ENCODE results near the gene GDI1. TPM values are rescaled to one million over a fixed set of nuclear protein-coding genes. Genes with fewer than 3 reads are reported as not detected.

GDI1 gene
- total and polyA plus RNA-seq, 7 donors = 50.9 to 101 (median 75.2) TPM

- peak; percentile 74 for DNase-seq
- Histone ChIP-seq H3K4me3 (peak overlapping the region; percentile 47 to 80 (median 70)), H3K4me1 (peaks cover 0 to 33% (median 22%) of the 10 kb centered on the region in 4 donors), H3K27me3 (no peaks in the 10 kb centered on the region), H3K36me3 (peaks cover 0 to 12% (median 0%) of the 10 kb centered on the region in 4 donors), H3K27ac (peak overlapping the region; percentile 85 to 90 (median 86)), H3K9me3 (no peaks in the 10 kb centered on the region)
- WGBS, 2 donors = 0 to 1% methylated on average over 35 of the region's 35 CpGs
- TF ChIP-seq POLR2A (IDR thresholded peaks at IDR 0.05) (no peak), EP300 (IDR thresholded peaks at IDR 0.05) (no peak), POLR2AphosphoS5 (IDR thresholded peaks at IDR 0.05) (no peak), CTCF (IDR thresholded peaks at IDR 0.05) (no peak)
- intact Hi-C loops (cut with DNase I) = loop anchor here (5.0 kb wide), 3 partner anchors 46 to 89 kb away; partner anchors contain the start of genes GDI1 and RPL10
Observed at GRCh38 chrX:154486052-154486395, 49.1 kb downstream of the GDI1 start.

- intact Hi-C loops (cut with DNase I) = loop anchor here (5.0 kb wide), 3 partner anchors 46 to 89 kb away; partner anchors contain the start of genes GDI1 and RPL10
- H3K36me3 ChIP-seq = peaks cover 0 to 12% (median 0%) of the 10 kb centered on the region in 4 donors
- H3K4me1 ChIP-seq = peaks cover 0 to 33% (median 22%) of the 10 kb centered on the region in 4 donors
- peak within 1 kb of the TSS; percentile 47 to 80 (median 70) for H3K4me3 ChIP-seq
- 1% methylated on average over 95 of the region's 95 CpGs for WGBS, 2 donors
- no peaks in the 10 kb centered on the region for H3K9me3 ChIP-seq
- H3K27ac ChIP-seq = peak within 1 kb of the TSS; percentile 85 to 90 (median 86)
- DNase-seq = peak; percentile 82
- TF ChIP-seq POLR2A (IDR thresholded peaks at IDR 0.05) = no peak
- TF ChIP-seq EP300 (IDR thresholded peaks at IDR 0.05) = no peak
- peak in 1 of 4 donors; percentile 40 for TF ChIP-seq POLR2AphosphoS5 (IDR thresholded peaks at IDR 0.05)
- H3K27me3 ChIP-seq = no peaks in the 10 kb centered on the region
Observed at GRCh38 chrX:154486396-154487207, 49.6 kb downstream of the GDI1 start, which contains the start of gene UBL4A. UBL4A (minus strand) TSS chrX:154486615; CDS start chrX:154486584, 31 bp downstream.

- Histone ChIP-seq H3K27ac (peak overlapping the region; percentile 85 to 90 (median 86)), H3K4me1 (peaks cover 0 to 33% (median 22%) of the 10 kb centered on the region in 4 donors), H3K27me3 (no peaks in the 10 kb centered on the region), H3K9me3 (no peaks in the 10 kb centered on the region), H3K4me3 (no peak overlapping the region), H3K36me3 (peaks cover 0 to 12% (median 0%) of the 10 kb centered on the region in 4 donors)
- TF ChIP-seq POLR2A (IDR thresholded peaks at IDR 0.05) (no peak), EP300 (IDR thresholded peaks at IDR 0.05) (no peak), POLR2AphosphoS5 (IDR thresholded peaks at IDR 0.05) (no peak), CTCF (IDR thresholded peaks at IDR 0.05) (no peak)
- intact Hi-C loops (cut with DNase I) = loop anchor here (5.0 kb wide), 3 partner anchors 45 to 90 kb away; partner anchors contain the start of genes GDI1 and RPL10
- 94 to 95% methylated on average over 28 of the region's 28 CpGs for WGBS, 2 donors
- DNase-seq = peak; percentile 62
Observed at GRCh38 chrX:154487518-154488290, 50.8 kb downstream of the GDI1 start.

GRCh38 chrX:154488336-154489075 is 51.6 kb downstream of the GDI1 start:
- no peak for DNase-seq
- Histone ChIP-seq H3K27ac (peak overlapping the region in 1 of 4 donors; percentile 90), H3K36me3 (peaks cover 0 to 12% (median 0%) of the 10 kb centered on the region in 4 donors), H3K9me3 (no peaks in the 10 kb centered on the region), H3K4me3 (no peak overlapping the region), H3K27me3 (no peaks in the 10 kb centered on the region), H3K4me1 (peaks cover 0 to 33% (median 22%) of the 10 kb centered on the region in 4 donors)
- 88 to 92% methylated on average over 20 of the region's 20 CpGs for WGBS, 2 donors
- TF ChIP-seq EP300 (IDR thresholded peaks at IDR 0.05) (no peak), POLR2AphosphoS5 (IDR thresholded peaks at IDR 0.05) (no peak), CTCF (IDR thresholded peaks at IDR 0.05) (no peak), POLR2A (IDR thresholded peaks at IDR 0.05) (no peak)
- intact Hi-C loops (cut with DNase I) = loop anchor here (5.0 kb wide), 3 partner anchors 44 to 91 kb away; partner anchors contain the start of genes GDI1 and RPL10

All from sigmoid colon (tissue), 7 donors.